HEK293 (cell line): ENCODE data around the gene ZBTB21.
A peak's percentile ranks its signal among the peaks of the same experiment; 100 is the strongest.

Experiments used
- CTCF ChIA-PET: fragments of 350-600 bp; formaldehyde crosslinking; extraction: SDS; loops from one replicate; lab custom pipeline; 2021; ENCODE audit warnings: antibody characterized with exemption; lab: Yijun Ruan, JAX
- POLR2A ChIA-PET: fragments of 300-600 bp; formaldehyde crosslinking; extraction: SDS; loops from one replicate; lab custom pipeline; 2020; ENCODE audit warnings: antibody characterized with exemption, inconsistent platforms; lab: Yijun Ruan, JAX
- H3K27ac ChIP-seq: fragments of 200-500 bp; sonication (Bioruptor generic); 2 replicates; pipeline ENCODE4 v1.5.1; 2014; ENCODE audit warnings: low read depth, low read length, control low read depth, inconsistent platforms; ENCODE audit errors: extremely low read depth
- H3K36me3 ChIP-seq, 2 experiments: fragments of 200-500 bp in 1 of 2; sonication (Bioruptor generic) in 1 of 2; 1 replicate in 1 of 2; 2 replicates in 1 of 2; pipeline ENCODE4 v1.5.1; 2014 to 2017; ENCODE audit warnings: inconsistent platforms in 2 of 2, low read length in 2 of 2; ENCODE audit not compliant: control insufficient read depth in 2 of 2, insufficient read depth in 1 of 2
- H3K4me1 ChIP-seq: fragments of 200-500 bp; sonication (Bioruptor generic); 2 replicates; pipeline ENCODE4 v1.5.1; 2014; ENCODE audit warnings: mild to moderate bottlenecking, low read length, inconsistent platforms; ENCODE audit not compliant: control insufficient read depth, insufficient read depth
- H3K4me3 ChIP-seq: 2 replicates; pipeline ENCODE4 v1.5.1; 2011; ENCODE audit warnings: low read depth, mild to moderate bottlenecking, control low read depth, low read length, moderate library complexity
- H3K9me3 ChIP-seq: fragments of 200-500 bp; sonication (Bioruptor generic); 2 replicates; pipeline ENCODE4 v1.5.1; 2014; ENCODE audit warnings: low read depth, low read length, inconsistent platforms; ENCODE audit not compliant: control insufficient read depth, insufficient read depth
- CTCF ChIP-seq: fragments of 450-650 bp; formaldehyde crosslinking; IDR thresholded peaks from 2 replicates; pipeline ENCODE4 v1.5.1; 2016; ENCODE audit warnings: missing biosample characterization, missing genetic modification characterization
- GFI1B ChIP-seq: fragments of 450-650 bp; formaldehyde crosslinking; IDR thresholded peaks from 2 replicates; pipeline ENCODE4 v1.5.1; 2016; ENCODE audit warnings: missing biosample characterization, missing genetic modification characterization
- KLF1 ChIP-seq: fragments of 450-650 bp; formaldehyde crosslinking; IDR thresholded peaks from 2 replicates; pipeline ENCODE4 v1.5.1; 2016; ENCODE audit warnings: missing biosample characterization, missing genetic modification characterization
- REST ChIP-seq: fragments of 450-650 bp; formaldehyde crosslinking; IDR thresholded peaks from 2 replicates; pipeline ENCODE4 v1.5.1; 2016; ENCODE audit warnings: missing biosample characterization, missing genetic modification characterization
- ZIC2 ChIP-seq: fragments of 450-650 bp; formaldehyde crosslinking; IDR thresholded peaks from 2 replicates; pipeline ENCODE4 v1.5.1; 2016; ENCODE audit warnings: missing biosample characterization, missing genetic modification characterization
- ZNF18 ChIP-seq: fragments of 450-650 bp; formaldehyde crosslinking; IDR thresholded peaks from 2 replicates; pipeline ENCODE4 v1.5.1; 2016; ENCODE audit warnings: missing biosample characterization, missing genetic modification characterization
- ZNF266 ChIP-seq: fragments of 450-650 bp; formaldehyde crosslinking; IDR thresholded peaks from 2 replicates; pipeline ENCODE4 v1.5.1; 2016; ENCODE audit warnings: missing biosample characterization, missing genetic modification characterization, low read depth
- ZNF391 ChIP-seq: fragments of 450-650 bp; formaldehyde crosslinking; IDR thresholded peaks from 2 replicates; pipeline ENCODE4 v1.5.1; 2016; ENCODE audit warnings: low read depth, missing biosample characterization, missing genetic modification characterization, borderline replicate concordance
- ZNF404 ChIP-seq: fragments of 450-650 bp; formaldehyde crosslinking; IDR thresholded peaks from 2 replicates; pipeline ENCODE4 v1.5.1; 2017; ENCODE audit warnings: missing biosample characterization, missing genetic modification characterization
- ZNF513 ChIP-seq: fragments of 450-650 bp; IDR thresholded peaks from 2 replicates; pipeline ENCODE4 v1.5.1; 2018; ENCODE audit warnings: missing biosample characterization, missing genetic modification characterization
- ZNF548 ChIP-seq: fragments of 450-650 bp; formaldehyde crosslinking; IDR thresholded peaks from 2 replicates; pipeline ENCODE4 v1.5.1; 2016; ENCODE audit warnings: missing biosample characterization, missing genetic modification characterization
- ZNF629 ChIP-seq: fragments of 450-650 bp; formaldehyde crosslinking; IDR thresholded peaks from 2 replicates; pipeline ENCODE4 v1.5.1; 2017; ENCODE audit warnings: missing biosample characterization, missing genetic modification characterization
- ZNF704 ChIP-seq: fragments of 450-650 bp; formaldehyde crosslinking; IDR thresholded peaks from 2 replicates; pipeline ENCODE4 v1.5.1; 2016; ENCODE audit warnings: missing biosample characterization, missing genetic modification characterization
- ZNF791 ChIP-seq: fragments of 450-650 bp; formaldehyde crosslinking; IDR thresholded peaks from 2 replicates; pipeline ENCODE4 v1.5.1; 2016; ENCODE audit warnings: missing biosample characterization, missing genetic modification characterization
- ZNF837 ChIP-seq: fragments of 450-650 bp; formaldehyde crosslinking; IDR thresholded peaks from 2 replicates; pipeline ENCODE4 v1.5.1; 2016; ENCODE audit warnings: missing biosample characterization, missing genetic modification characterization

The ZBTB21 gene

GRCh38 chr21:41967708-41968107 lies 42.5 kb downstream of the ZBTB21 start:
- CTCF ChIA-PET: interaction anchor here (0.6 kb wide), 1 partner anchor 186 kb away, joined by 3 read pairs; no protein-coding TSS in a partner anchor
- TF ChIP-seq REST (tag by site-specific recombination) (no peak), ZNF837 (tag by site-specific recombination) (no peak), ZNF513 (no peak), GFI1B (tag by site-specific recombination) (no peak), ZNF629 (no peak), ZNF704 (tag by site-specific recombination) (no peak), ZNF404 (tag by site-specific recombination) (no peak), KLF1 (tag by site-specific recombination) (no peak), ZNF548 (no peak), ZIC2 (tag by site-specific recombination) (no peak), ZNF391 (tag by site-specific recombination) (no peak), ZNF266 (tag by site-specific recombination) (no peak), ZNF791 (no peak), CTCF (no peak)

GRCh38 chr21:41966872-41967621 lies 43.1 kb downstream of the ZBTB21 start:
- no peaks in the 10 kb centered on the region for H3K9me3 ChIP-seq
- ChIA-PET POLR2A (no interaction called here), CTCF (no interaction called here)
- no peak for TF ChIP-seq ZNF18 (tag by site-specific recombination)
- peak; percentile 81 for TF ChIP-seq ZIC2 (tag by site-specific recombination)
- TF ChIP-seq, all 188 proteins: peak for 1
- Histone ChIP-seq H3K36me3 (no peaks in the 10 kb centered on the region), H3K4me3 (no peak overlapping the region), H3K4me1 (peaks cover 8% of the 10 kb centered on the region; the same call in 1 of the 2 replicates), H3K27ac (no peak overlapping the region; the same call in 1 of the 2 replicates)

More at GRCh38 chr21:41967708-41968107, 42.5 kb downstream of the ZBTB21 start:
- POLR2A ChIA-PET: no interaction called here
- H3K27ac ChIP-seq: peak overlapping the region; percentile 60; the same call in 1 of the 2 replicates
- H3K4me3 ChIP-seq: no peak overlapping the region
- H3K4me1 ChIP-seq: peaks cover 8% of the 10 kb centered on the region; the same call in 1 of the 2 replicates
- H3K36me3 ChIP-seq: no peaks in the 10 kb centered on the region
- H3K9me3 ChIP-seq: no peaks in the 10 kb centered on the region
